Esophagus squamous epithelium (tissue), 4 donors: ENCODE results near the gene SEMA4D.

Experiments used
- POLR2A ChIP-seq, 4 donors: fragments of 450-650 bp; IDR thresholded peaks; one replicate each; pipeline ENCODE4 v1.6.1; 2017; ENCODE audit warnings: antibody characterized with exemption in 4 of 4, mild to moderate bottlenecking in 4 of 4, moderate library complexity in 3 of 4
- TF ChIP-seq, protein P1 (sequence below), 6 experiments: fragments of 450-650 bp in 4 of 6; fragments of 200-600 bp in 2 of 6; sonication (generic) in 2 of 6; IDR thresholded peaks; one replicate each; pipeline ENCODE4 v1.5.1; 2016 to 2019; ENCODE audit warnings: antibody characterized with exemption in 6 of 6, mild to moderate bottlenecking in 4 of 6, moderate library complexity in 4 of 6

DNA sequence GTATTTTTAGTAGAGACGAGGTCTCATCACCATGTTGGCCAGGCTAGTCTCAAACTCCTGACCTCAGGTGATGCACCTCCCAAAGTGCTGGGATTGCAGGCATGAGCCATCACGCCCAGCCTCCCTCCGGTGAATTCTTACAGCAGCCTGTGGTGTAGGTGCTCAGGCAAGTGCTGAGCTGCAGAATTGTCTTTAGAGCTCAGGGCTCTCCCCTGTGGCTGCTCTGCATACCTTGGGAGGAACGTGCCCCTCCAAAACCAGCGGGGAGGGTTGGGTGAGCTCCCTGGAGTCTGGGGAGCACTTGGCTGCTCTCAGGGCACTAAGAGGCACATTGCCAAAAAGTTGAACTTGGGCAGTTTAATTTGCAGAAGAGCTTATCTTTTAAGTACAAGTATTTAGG lies 150.3 kb downstream of the SEMA4D start:
- TF ChIP-seq, protein P1, sequence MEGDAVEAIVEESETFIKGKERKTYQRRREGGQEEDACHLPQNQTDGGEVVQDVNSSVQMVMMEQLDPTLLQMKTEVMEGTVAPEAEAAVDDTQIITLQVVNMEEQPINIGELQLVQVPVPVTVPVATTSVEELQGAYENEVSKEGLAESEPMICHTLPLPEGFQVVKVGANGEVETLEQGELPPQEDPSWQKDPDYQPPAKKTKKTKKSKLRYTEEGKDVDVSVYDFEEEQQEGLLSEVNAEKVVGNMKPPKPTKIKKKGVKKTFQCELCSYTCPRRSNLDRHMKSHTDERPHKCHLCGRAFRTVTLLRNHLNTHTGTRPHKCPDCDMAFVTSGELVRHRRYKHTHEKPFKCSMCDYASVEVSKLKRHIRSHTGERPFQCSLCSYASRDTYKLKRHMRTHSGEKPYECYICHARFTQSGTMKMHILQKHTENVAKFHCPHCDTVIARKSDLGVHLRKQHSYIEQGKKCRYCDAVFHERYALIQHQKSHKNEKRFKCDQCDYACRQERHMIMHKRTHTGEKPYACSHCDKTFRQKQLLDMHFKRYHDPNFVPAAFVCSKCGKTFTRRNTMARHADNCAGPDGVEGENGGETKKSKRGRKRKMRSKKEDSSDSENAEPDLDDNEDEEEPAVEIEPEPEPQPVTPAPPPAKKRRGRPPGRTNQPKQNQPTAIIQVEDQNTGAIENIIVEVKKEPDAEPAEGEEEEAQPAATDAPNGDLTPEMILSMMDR (IDR thresholded peaks at IDR 0.05), result no peak
- no peak for TF ChIP-seq POLR2A (IDR thresholded peaks at IDR 0.05)
